ENCODE results near the gene IL5.
"Not testable (repeated sequence)": the region's sequence is repeated elsewhere in the genome, so short reads cannot be mapped to it uniquely, and the experiment has no call there.

Gene IL5

GRCh38 chr5:132543472-132544201 is at the start of gene IL5:
TSS of gene IL5 (minus strand) at chr5:132543522. CDS start at chr5:132543478, 44 bp downstream.
- no peak for DNase-seq

- DNase-seq, result no peak
Measured at GRCh38 chr5:132592521-132592920, 49.2 kb upstream of the IL5 start.

- DNase-seq, result peak; percentile 10
Measured at GRCh38 chr5:132591145-132591544, 47.8 kb upstream of the IL5 start.

GRCh38 chr5:132589467-132589866 is 46.1 kb upstream of the IL5 start:
- no peak for DNase-seq

- no peak for DNase-seq
Measured at GRCh38 chr5:132586063-132586462, 42.7 kb upstream of the IL5 start.

- not testable (repeated sequence) for DNase-seq
Measured at GRCh38 chr5:132584560-132584959, 41.2 kb upstream of the IL5 start.

GRCh38 chr5:132576123-132576522 is 32.8 kb upstream of the IL5 start:
- no peak for DNase-seq

- DNase-seq, result no peak
Measured at GRCh38 chr5:132566657-132567056, 23.3 kb upstream of the IL5 start.

GRCh38 chr5:132564555-132564954 is 21.2 kb upstream of the IL5 start:
- DNase-seq, result not testable (repeated sequence)

- no peak for DNase-seq
Measured at GRCh38 chr5:132561601-132562000, 18.3 kb upstream of the IL5 start.

- peak; percentile 7 for DNase-seq
Measured at GRCh38 chr5:132559383-132560060, 16.2 kb upstream of the IL5 start.

- peak; percentile 79 for DNase-seq
Measured at GRCh38 chr5:132557478-132558172, 14.3 kb upstream of the IL5 start.

- peak; percentile 97 for DNase-seq
Measured at GRCh38 chr5:132556763-132557477, 13.6 kb upstream of the IL5 start, which contains the start of gene RAD50. TSS of gene RAD50 (plus strand) at chr5:132556977. CDS start at chr5:132557325, 348 bp downstream.

GRCh38 chr5:132556153-132556762 is 12.9 kb upstream of the IL5 start:
- DNase-seq, result no peak

- DNase-seq, result peak; percentile 27
Measured at GRCh38 chr5:132549576-132549975, 6.3 kb upstream of the IL5 start.

- DNase-seq, result not testable (repeated sequence)
Measured at GRCh38 chr5:132548834-132549233, 5.5 kb upstream of the IL5 start.

GRCh38 chr5:132547269-132547668 is 3.9 kb upstream of the IL5 start:
- no peak for DNase-seq

GRCh38 chr5:132546108-132546507 is 2.8 kb upstream of the IL5 start:
- no peak for DNase-seq

GRCh38 chr5:132540764-132541163 is 2.6 kb downstream of the IL5 start:
- DNase-seq, result no peak

- no peak for DNase-seq
Measured at GRCh38 chr5:132540149-132540548, 3.2 kb downstream of the IL5 start.

GRCh38 chr5:132539716-132540115 is 3.6 kb downstream of the IL5 start:
- no peak for DNase-seq

- DNase-seq, result no peak
Measured at GRCh38 chr5:132530946-132531345, 12.4 kb downstream of the IL5 start.
